Endometrium (tissue), 2 donors: ENCODE results near the gene CLK2.

Experiments used
- FAIRE-seq: peaks from 2 replicates; lab custom pipeline; 2012; peaks lifted over from hg19 to GRCh38; lab: Jason Lieb, UNC
- donor health status: control.
- donor health status: control.

The CLK2 gene

DNA sequence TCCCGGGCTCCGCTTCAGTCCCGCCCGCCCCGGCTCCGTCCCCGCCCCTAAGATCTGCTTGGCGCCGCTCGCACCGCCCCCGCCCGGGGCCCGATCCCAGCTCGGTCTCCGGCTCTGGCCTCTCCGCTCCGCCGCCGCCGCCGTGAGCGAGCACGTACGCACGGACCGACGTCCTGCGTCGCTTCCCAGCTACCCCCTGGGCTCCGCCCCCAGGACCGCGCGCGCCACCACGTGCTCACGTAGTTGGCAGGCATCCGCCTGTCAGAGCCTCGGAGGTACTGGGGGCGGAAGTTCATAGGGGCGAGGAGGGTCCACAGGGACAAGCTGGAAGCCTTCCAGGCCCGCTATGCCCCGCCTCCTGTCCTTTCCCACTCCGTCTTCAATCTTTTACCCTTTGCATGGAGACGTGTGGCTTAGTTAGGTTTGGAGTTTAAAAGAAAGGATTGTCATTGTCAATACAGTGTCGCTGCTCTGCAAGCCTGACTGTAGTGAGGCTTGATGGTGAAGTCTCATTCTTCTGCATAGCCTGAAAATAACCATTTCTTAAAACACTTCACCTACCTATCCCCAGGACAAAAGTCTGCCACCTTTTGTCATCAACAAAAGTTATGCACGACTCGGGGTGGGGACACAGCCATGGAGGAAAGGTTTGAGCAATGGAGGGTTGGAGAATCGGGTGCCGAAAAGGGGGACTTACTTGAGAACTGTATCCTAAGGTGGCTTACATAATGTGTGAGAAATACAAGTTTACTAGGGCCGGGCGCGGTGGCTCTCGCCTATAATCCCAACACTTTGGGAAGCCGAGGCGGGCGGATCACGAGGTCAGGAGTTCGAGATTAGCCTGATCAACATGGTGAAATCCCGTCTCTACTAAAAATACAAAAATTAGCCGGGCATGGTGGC is at the start of gene CLK2:
Gene CLK2 (minus strand): TSS at position 162 of the 903 bp plus-strand sequence. CDS start 2,527 bp downstream, outside the sequence.
- no peak for FAIRE-seq

DNA sequence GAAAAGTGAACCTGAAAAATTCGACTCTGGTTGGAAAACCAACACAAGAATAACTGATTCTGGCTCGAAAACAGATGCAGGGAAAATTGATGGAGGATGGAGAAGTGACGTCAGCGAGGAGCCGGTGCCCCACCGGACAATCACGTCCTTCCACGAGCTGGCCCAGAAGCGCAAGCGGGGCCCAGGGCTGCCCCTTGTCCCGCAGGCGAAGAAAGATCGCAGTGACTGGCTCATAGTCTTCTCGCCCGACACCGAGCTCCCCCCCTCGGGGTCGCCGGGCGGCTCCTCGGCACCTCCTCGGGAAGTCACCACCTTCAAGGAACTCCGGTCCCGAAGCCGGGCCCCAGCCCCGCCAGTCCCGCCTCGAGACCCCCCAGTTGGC is 49.3 kb upstream of the CLK2 start:
- FAIRE-seq = no peak

- no peak for FAIRE-seq
Measured at GRCh38 chr1:155321639-155322503, 48.6 kb upstream of the CLK2 start.

DNA sequence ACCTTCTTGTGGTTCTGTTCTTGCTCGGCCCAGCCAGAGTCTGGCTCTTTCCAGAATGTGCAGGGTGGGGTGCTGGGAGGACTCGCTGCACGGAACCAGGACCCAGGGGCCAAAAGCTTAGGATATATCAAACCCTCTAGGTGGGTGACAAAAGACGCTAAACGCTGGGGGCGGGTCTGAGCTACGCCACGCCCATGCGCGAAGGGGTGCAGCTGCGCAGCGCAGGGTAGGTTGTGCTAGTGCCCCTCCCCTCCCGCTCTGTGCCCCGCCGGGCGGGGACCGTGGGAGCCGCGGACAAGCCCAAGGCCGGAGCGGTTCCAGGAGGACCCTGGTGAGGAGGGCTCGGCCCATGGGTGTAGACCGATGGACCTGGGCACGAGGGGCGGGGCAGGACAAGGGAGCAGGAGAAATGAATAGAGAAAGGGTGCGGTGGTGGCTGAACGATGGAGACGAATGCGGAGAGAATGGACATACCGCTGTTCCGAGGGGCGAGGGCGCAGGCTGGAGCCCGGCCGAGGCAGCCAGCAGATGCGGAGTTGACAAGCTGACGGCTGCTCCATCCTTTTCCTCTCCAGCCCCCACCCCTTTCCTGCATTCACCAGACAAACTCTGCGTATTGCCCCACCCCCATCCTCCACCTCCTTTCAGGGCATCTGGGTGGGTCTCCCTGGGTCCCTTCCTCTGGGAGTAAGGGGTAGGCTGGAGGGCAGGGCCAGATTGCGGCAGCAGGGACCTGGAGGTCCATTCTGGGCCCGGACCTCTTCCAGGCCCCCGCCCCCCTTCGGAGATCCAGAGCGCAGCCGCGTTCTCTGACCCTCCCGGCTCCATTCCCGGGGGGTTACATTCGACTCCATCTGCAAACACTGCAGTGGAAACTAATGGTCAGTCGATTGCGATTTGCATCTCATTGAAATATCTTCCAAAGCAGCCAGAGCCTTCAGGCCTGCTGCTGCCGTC is 47.6 kb upstream of the CLK2 start, which contains the start of gene RUSC1:
Gene RUSC1 (plus strand): TSS at position 234 of the 957 bp plus-strand sequence. CDS start 880 bp downstream, outside the sequence.
- FAIRE-seq = no peak

GRCh38 chr1:155320252-155320651 is 46.9 kb upstream of the CLK2 start:
- FAIRE-seq = no peak

GRCh38 chr1:155319536-155319935 is 46.2 kb upstream of the CLK2 start:
- no peak for FAIRE-seq

DNA sequence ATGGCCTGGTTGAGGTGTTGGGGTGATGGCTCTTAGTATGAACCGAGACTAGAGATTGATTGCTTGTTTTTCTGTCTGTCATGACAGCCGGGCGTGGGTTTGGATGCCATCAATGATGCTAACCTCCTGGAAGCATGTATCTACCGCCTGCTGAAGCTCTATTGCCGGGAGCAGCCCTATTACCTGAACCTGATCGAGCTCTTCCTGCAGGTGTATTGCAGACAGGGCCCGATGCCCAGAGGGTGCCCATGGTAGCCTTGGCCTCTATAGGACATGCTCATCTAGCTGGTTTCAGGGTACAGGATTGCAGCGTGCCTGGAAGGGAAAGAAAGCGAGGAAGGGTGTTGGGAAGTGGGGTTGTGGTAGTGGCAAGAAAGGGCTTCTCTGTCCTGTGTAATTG is 44.8 kb upstream of the CLK2 start:
- no peak for FAIRE-seq

DNA sequence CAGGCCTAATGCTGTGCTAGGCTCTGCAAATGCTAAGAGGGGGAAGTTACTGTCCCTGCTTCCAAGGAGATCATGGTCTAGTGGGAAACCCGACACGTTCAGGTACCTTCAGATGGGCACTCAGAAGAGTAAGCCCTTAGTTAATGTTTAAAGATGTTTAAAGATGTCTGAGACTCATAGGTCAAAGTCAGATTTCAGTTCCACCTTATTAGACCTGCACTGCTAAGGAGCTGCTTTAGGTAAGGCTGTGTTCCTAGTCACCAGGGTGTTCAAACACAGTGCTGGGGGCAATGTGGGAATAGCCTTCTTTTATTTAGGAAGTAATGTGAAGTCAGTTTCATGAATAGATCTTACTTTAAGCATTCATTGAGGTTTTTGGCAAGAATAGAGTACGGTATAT is 43.6 kb upstream of the CLK2 start:
- no peak for FAIRE-seq

- no peak for FAIRE-seq
Measured at GRCh38 chr1:155313261-155313660, 40.0 kb upstream of the CLK2 start.

GRCh38 chr1:155309423-155310021 is 36.2 kb upstream of the CLK2 start:
- no peak for FAIRE-seq

GRCh38 chr1:155308493-155309422 is 35.5 kb upstream of the CLK2 start, which contains the start of gene FDPS:
Gene FDPS (plus strand): TSS chr1:155308866. CDS start chr1:155309790, 924 bp downstream.
- peak; percentile 96 for FAIRE-seq

GRCh38 chr1:155307247-155307740 is 34.0 kb upstream of the CLK2 start:
- FAIRE-seq = no peak

GRCh38 chr1:155305881-155306391 is 32.6 kb upstream of the CLK2 start:
- no peak for FAIRE-seq

GRCh38 chr1:155304558-155305063 is 31.3 kb upstream of the CLK2 start:
- FAIRE-seq = no peak

DNA sequence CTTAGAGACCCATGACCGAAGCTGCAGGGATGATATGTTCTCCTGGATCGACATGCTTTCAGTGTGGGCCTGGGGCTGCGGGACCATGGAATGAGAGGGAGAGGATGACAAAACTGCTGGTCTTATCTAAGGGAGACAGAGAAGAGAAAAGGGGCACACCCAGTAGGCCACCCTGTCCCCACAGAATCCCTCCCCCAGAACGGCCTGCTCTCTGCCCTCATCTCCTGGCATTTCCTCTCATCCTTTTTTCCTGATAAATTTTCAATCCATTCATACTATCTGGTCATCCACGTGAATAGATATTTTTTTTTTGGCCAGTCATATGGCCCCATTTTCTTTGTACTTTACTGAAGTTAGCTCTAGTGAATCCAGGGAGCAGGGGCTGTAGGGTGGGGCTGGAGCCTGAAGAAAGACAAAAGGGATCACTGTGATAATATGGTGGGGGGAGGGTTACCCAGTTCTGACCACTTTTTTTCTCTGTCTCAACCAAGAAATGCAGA is 28.1 kb upstream of the CLK2 start, which contains the start of gene PKLR:
Gene PKLR (minus strand): TSS at position 97 of the 500 bp plus-strand sequence. CDS start 43 bp downstream, at position 54.
- no peak for FAIRE-seq

- FAIRE-seq = no peak
Measured at GRCh38 chr1:155300553-155301329, 27.4 kb upstream of the CLK2 start.

- FAIRE-seq = no peak
Measured at GRCh38 chr1:155300024-155300423, 26.7 kb upstream of the CLK2 start.

GRCh38 chr1:155297384-155297783 is 24.1 kb upstream of the CLK2 start:
- no peak for FAIRE-seq
